Aorta (tissue), 5 donors: ENCODE data around the gene PLEKHG3. TPM values are rescaled to one million over a fixed set of nuclear protein-coding genes. Genes with fewer than 3 reads are reported as not detected.

Experiments used
- ATAC-seq: fragments of 200-7000 bp; cut with Tn5 transposase; one replicate; pipeline ENCODE4 v1.9.1; 2022; ENCODE audit warnings: moderate library complexity; ENCODE audit not compliant: low FRiP score
- DNase-seq, 2 donors: peaks; one replicate each; pipeline ENCODE4 v3.0.0-alpha.2; 2020
- H3K27ac ChIP-seq, 2 donors: one replicate each; pipeline ENCODE4 v1.5.1; 2013; ENCODE audit warnings: low read length in 2 of 2, mild to moderate bottlenecking in 2 of 2, moderate library complexity in 2 of 2, control low read depth in 1 of 2, inconsistent platforms in 1 of 2, low read depth in 1 of 2
- H3K27me3 ChIP-seq, 2 donors: one replicate each; pipeline ENCODE4 v1.6.1; 2013; ENCODE audit warnings: control low read depth in 1 of 2, low read length in 1 of 2, mild to moderate bottlenecking in 1 of 2, moderate library complexity in 1 of 2; ENCODE audit not compliant: insufficient read depth in 2 of 2, control insufficient read depth in 1 of 2
- H3K36me3 ChIP-seq, 2 donors: one replicate each; pipeline ENCODE4 v1.6.1; 2013; ENCODE audit warnings: control low read depth in 1 of 2, low read length in 1 of 2, mild to moderate bottlenecking in 1 of 2; ENCODE audit not compliant: insufficient read depth in 2 of 2, control insufficient read depth in 1 of 2
- H3K4me1 ChIP-seq, 2 donors: one replicate each; pipeline ENCODE4 v1.6.1; 2013; ENCODE audit warnings: low read length in 2 of 2, control low read depth in 1 of 2, mild to moderate bottlenecking in 1 of 2, moderate library complexity in 1 of 2; ENCODE audit not compliant: insufficient read depth in 2 of 2, control insufficient read depth in 1 of 2
- H3K4me3 ChIP-seq, 2 donors: one replicate each; pipeline ENCODE4 v1.5.1; 2013; ENCODE audit warnings: low read length in 2 of 2, control low read depth in 1 of 2, mild to moderate bottlenecking in 1 of 2
- H3K9me3 ChIP-seq: one replicate; pipeline ENCODE4 v1.6.1; 2013; ENCODE audit warnings: mild to moderate bottlenecking, low read length; ENCODE audit not compliant: control insufficient read depth
- WGBS, 2 donors: extraction: QIAGEN DNeasy Blood & Tissue Kit; methylation state at CpG; one replicate each; pipeline ENCODE4 v1.1.7; 2013; 5-methylcytosine and 5-hydroxymethylcytosine counted together
- intact Hi-C, 2 donors: fragments of 100-400 bp; cut with DNase I; formaldehyde crosslinking; loops; one replicate each; pipeline versions ENCODE4 v1.14.2 to v1.15.0; 2022
- polyA plus RNA-seq, 2 donors: library from polyadenylated mRNA; stranded (reverse); fragments of 200-250 nt; gene quantifications; one replicate each; pipeline ENCODE4 v1.2.3, GENCODE V29; 2013
- total RNA-seq, 2 donors: library from RNA; stranded (reverse); fragmentation: NEBNext Ultra II Directional; extraction: Animal tissue kit (Norgen Biotek cat#: 25700); gene quantifications; one replicate each; pipeline ENCODE4 v1.2.1, GENCODE V29; 2021
- donor health status: healthy with polysubstance abuse.
- donor health status: Bipolar disorder and iron deficiency.
- donor health status: DM: no; HTN: no; CAD: no.
- donor health status: DM: no; HTN: no; CAD: no.
- donor health status: DM: yes; HTN: yes; CAD: no.

PLEKHG3 gene
- total and polyA plus RNA-seq, 4 donors, result 10.9 to 82.9 (median 48.2) TPM

DNA sequence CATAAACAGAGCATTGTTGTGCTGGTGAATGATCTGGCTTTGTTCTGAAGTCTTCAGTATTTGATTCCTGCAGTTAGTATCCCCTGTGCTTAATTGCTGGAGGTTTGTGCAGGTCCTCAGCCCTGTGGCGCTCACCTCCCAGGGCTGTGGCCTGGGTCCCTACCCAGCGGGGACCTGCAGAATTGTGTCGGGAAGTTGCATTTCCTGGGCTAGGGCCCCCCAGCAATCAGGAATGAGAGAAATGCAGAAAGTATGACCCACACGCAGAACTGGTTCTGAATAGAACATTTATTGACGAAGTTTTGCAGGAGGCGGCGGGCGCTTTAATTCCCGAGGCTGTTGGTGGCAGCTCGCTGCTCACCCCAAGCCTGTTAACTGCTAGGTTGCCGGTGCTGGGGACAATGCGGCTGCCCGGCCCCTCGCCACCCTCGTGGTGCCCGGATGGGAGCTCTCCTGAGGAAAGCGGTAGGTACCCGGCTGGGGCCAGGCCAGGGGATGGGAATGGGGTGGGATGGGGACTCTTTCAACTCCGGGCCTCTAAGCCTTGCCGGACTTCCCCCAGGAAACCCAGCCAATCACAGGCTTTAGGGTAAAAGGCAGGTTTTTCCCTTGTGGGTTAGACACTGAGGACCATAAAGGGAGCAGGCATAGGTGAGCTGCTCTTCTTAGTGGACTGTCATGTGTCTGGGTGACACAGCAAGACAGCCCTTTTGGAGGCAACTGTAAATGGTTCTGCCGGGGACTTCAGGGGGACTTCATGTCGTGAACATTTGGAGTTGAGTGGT is 11.6 kb downstream of the PLEKHG3 start:
- H3K27ac ChIP-seq, result peak overlapping the region in 1 of 2 donors; percentile 74
- intact Hi-C loops, result no loop called here
- no peaks in the 10 kb centered on the region for H3K9me3 ChIP-seq
- H3K27me3 ChIP-seq, result no peaks in the 10 kb centered on the region
- peak overlapping the region; percentile 19 to 54 for H3K4me3 ChIP-seq
- peaks cover 9 to 27% of the 10 kb centered on the region in 2 donors for H3K4me1 ChIP-seq
- H3K36me3 ChIP-seq, result no peaks in the 10 kb centered on the region
- ATAC-seq, result no peak
- peak; percentile 54 to 76 for DNase-seq
- 5 to 6% methylated on average over 22 of the region's 22 CpGs for WGBS, 2 donors

DNA sequence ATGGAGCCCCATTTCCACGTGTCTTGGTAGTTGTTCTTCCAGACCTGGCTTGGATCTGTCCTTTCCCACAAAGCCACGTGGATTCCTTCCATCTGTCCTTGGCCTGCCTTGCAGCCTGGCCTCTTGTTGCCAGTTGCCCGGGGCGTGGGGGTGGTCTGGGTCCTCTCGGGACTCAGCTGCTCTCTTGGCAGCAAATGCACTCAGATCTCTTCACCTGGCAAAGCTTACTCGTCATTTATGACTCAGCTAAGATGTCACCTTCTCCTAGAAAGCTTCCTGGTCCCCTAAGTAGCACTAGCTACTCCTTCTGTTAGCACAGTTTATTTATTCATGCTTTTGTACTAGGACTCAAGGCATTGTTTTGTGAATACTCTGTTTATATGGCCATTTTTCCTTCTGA is 13.6 kb downstream of the PLEKHG3 start:
- no peak for ATAC-seq

DNA sequence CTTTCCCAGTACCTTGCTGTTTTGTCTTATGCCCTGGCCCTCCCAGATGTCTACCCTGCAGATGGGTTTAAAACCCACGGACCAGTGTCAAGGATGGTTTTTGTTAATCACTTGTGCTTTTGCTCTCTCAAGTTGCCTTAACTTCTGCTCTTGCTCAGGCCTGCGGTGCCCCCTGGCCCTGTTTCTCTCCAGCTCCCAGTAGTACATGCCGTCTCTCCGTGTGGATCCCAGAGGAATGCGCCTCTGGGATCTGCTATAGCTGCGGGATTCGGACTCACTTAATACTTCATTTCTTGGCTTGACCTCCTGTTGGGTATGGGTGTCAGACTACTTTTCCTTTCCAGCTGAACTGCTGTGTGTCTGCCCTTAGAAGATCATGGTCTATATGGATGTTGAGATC is 14.5 kb downstream of the PLEKHG3 start:
- ATAC-seq, result no peak
- peaks cover 11 to 27% of the 10 kb centered on the region in 2 donors for H3K4me1 ChIP-seq
- H3K4me3 ChIP-seq, result no peak overlapping the region
- no peaks in the 10 kb centered on the region for H3K9me3 ChIP-seq
- no peaks in the 10 kb centered on the region for H3K27me3 ChIP-seq
- intact Hi-C loops, result no loop called here
- H3K27ac ChIP-seq, result peak overlapping the region in 1 of 2 donors; percentile 87
- WGBS, 2 donors, result 7 to 12% methylated on average over 7 of the region's 7 CpGs
- no peak for DNase-seq
- H3K36me3 ChIP-seq, result no peaks in the 10 kb centered on the region

More for the DNA sequence above, 13.6 kb downstream of the PLEKHG3 start:
- Histone ChIP-seq H3K27ac (peak overlapping the region in 1 of 2 donors; percentile 46), H3K36me3 (no peaks in the 10 kb centered on the region), H3K27me3 (no peaks in the 10 kb centered on the region), H3K9me3 (no peaks in the 10 kb centered on the region), H3K4me3 (no peak overlapping the region), H3K4me1 (peaks cover 11 to 27% of the 10 kb centered on the region in 2 donors)
- intact Hi-C loops, result no loop called here
- WGBS, 2 donors, result 3 to 8% methylated on average over 6 of the region's 6 CpGs
- DNase-seq, result peak in 1 of 2 donors; percentile 67

DNA sequence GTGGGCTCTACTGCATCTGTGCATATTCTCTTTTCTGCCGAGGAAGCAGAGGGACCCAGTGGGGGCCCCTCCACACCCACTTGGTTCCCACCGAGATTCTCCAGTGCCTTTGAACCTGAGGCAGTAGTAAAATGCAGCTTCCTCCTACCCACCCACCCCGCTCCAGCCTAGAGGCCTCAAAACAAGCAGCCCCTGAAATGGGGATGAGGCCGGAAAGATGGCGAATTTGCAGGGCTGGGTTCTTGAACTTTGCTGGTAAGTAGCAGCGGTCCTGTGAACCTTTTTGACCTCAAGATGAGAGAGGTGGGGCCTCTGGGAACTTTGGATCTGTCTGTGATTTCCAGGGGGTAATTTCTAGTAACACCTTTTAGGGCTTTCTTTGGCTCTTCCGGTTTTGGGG is 15.4 kb downstream of the PLEKHG3 start:
- H3K9me3 ChIP-seq, result no peaks in the 10 kb centered on the region
- WGBS, 2 donors, result 63 to 65% methylated on average over 7 of the region's 7 CpGs
- H3K4me3 ChIP-seq, result no peak overlapping the region
- DNase-seq (peak in 1 of 2 donors; percentile 39), ATAC-seq (no peak)
- H3K27me3 ChIP-seq, result no peaks in the 10 kb centered on the region
- H3K27ac ChIP-seq, result peak overlapping the region in 1 of 2 donors; percentile 87
- peaks cover 11 to 26% of the 10 kb centered on the region in 2 donors for H3K4me1 ChIP-seq
- no peaks in the 10 kb centered on the region for H3K36me3 ChIP-seq
- intact Hi-C loops, result no loop called here

DNA sequence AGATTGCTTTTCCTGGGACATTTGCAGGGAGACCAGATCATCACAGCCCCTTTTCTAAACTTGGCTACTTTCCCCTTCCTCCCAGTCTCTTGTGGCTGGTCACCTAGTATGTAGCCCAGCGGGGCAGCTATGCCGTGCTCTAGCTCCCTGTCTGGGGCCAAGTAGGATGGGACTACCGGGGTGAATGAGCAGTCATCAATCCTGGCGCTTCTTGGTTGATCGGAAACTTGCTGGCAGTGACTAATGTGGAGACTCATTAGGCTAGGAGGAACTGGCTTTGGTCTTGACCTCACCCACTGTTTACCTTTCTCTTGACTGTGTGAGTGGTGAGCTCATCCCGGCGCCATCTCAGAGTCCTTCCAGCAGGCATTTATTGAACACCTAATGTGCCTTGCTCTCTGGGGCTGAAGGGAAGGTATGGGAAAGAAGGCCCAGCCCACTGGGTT is 15.9 kb downstream of the PLEKHG3 start:
- no peaks in the 10 kb centered on the region for H3K27me3 ChIP-seq
- no peak for ATAC-seq
- no peak overlapping the region for H3K4me3 ChIP-seq
- intact Hi-C loops, result loop anchor here in 1 of 2 donors (10.0 kb wide), 1 partner anchor 45 kb away; no protein-coding TSS in a partner anchor
- H3K4me1 ChIP-seq, result peaks cover 11 to 21% of the 10 kb centered on the region in 2 donors
- H3K36me3 ChIP-seq, result no peaks in the 10 kb centered on the region
- 28 to 36% methylated on average over 7 of the region's 7 CpGs for WGBS, 2 donors
- peak overlapping the region in 1 of 2 donors; percentile 96 for H3K27ac ChIP-seq
- peak in 1 of 2 donors; percentile 70 for DNase-seq
- H3K9me3 ChIP-seq, result no peaks in the 10 kb centered on the region

DNA sequence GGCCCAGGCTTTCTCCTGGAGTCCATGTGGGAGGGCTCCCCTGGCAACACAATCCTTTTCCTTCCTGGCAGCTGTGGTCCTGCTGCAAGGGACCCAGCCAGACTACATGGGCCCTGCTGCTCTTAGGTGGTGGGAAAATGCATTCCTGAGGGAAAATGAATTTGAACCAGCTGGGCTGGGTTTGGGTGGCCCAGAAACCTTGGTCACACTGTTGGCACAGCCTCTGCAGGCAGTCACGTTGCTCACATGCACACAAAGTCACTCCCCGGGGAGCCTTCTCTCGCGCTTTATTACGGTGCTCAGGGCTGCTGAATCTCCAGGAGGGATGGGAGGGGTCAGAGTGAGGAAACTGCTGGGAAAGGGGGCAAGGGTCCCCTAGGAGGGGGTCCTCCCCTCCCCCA is 17.2 kb downstream of the PLEKHG3 start:
- Histone ChIP-seq H3K9me3 (no peaks in the 10 kb centered on the region), H3K27me3 (no peaks in the 10 kb centered on the region), H3K4me3 (no peak overlapping the region), H3K27ac (peak overlapping the region; percentile 64 to 96), H3K4me1 (peaks cover 11 to 17% of the 10 kb centered on the region in 2 donors), H3K36me3 (no peaks in the 10 kb centered on the region)
- 0 to 7% methylated on average over 5 of the region's 5 CpGs for WGBS, 2 donors
- ATAC-seq, result peak; percentile 88
- intact Hi-C loops, result loop anchor here in 1 of 2 donors (10.0 kb wide), 1 partner anchor 47 kb away; no protein-coding TSS in a partner anchor
- DNase-seq, result peak; percentile 89 to 90

DNA sequence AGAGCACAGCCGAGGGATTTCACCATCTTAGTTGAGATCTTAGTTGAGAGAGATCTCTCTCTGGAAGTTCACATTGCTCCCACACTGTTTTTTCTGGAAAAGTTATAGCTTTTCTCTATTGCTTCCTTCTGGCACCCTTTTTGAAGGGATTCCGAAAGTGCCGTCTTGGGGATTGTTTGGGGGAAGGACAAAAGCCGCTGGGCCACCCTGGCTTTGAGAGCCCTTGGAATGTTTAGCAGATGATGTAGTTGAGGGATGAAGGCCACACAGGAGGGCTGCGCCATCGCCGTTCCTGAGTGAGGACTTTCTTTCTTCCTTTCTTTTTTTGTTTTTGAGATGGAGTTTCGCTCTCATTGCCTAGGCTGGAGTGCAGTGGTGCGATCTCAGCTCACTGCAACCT is 17.7 kb downstream of the PLEKHG3 start:
- DNase-seq (peak in 1 of 2 donors; percentile 45), ATAC-seq (no peak)
- intact Hi-C loops, result loop anchor here in 1 of 2 donors (10.0 kb wide), 1 partner anchor 47 kb away; no protein-coding TSS in a partner anchor
- H3K36me3 ChIP-seq, result no peaks in the 10 kb centered on the region
- no peaks in the 10 kb centered on the region for H3K27me3 ChIP-seq
- peak overlapping the region; percentile 64 to 93 for H3K27ac ChIP-seq
- H3K9me3 ChIP-seq, result no peaks in the 10 kb centered on the region
- H3K4me3 ChIP-seq, result no peak overlapping the region
- peaks cover 11 to 15% of the 10 kb centered on the region in 2 donors for H3K4me1 ChIP-seq
- 7 to 17% methylated on average over 9 of the region's 9 CpGs for WGBS, 2 donors

DNA sequence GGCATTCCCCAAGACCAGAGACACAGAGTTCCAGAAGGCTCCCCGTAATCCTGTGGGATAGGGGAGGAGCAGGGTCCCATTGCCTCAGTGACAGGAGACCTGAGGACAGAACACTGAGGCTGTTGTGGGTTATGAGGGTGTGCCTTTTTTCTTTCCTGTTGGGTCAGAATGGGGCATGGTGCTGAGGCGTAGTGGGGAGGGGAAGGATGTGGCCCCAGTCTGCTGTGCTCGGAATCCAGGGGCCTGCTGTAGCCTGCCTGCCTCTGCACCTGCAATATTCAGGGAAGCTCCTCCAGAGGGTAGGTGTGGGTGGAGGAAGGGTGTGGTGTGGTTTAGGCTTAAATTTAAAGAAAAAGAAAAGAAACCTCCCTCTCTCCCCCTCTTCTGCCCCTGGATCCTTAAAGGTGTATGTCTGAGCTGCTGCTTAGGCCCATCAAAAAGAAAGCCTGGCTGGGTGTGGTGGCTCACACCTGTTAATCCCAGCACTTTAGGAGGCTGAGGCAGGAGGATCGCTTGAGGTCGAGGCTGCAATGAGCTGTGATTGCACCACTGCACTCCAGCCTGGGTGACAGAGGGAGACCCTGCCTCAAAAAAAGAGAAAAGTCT is 18.7 kb downstream of the PLEKHG3 start:
- peak overlapping the region; percentile 12 to 93 for H3K27ac ChIP-seq

More for the DNA sequence above, 18.7 kb downstream of the PLEKHG3 start:
- Histone ChIP-seq H3K27me3 (no peaks in the 10 kb centered on the region), H3K9me3 (no peaks in the 10 kb centered on the region), H3K4me1 (peaks cover 5 to 11% of the 10 kb centered on the region in 2 donors), H3K36me3 (no peaks in the 10 kb centered on the region), H3K4me3 (no peak overlapping the region)
- ATAC-seq, result no peak
- 78 to 83% methylated on average over 5 of the region's 5 CpGs for WGBS, 2 donors
- intact Hi-C loops, result loop anchor here in 1 of 2 donors (10.0 kb wide), 1 partner anchor 48 kb away; no protein-coding TSS in a partner anchor
- DNase-seq, result peak in 1 of 2 donors; percentile 33
